B cell (primary cell): Measurements from ENCODE around the gene RNF175. TPM values are rescaled to one million over a fixed set of nuclear protein-coding genes. Genes with fewer than 3 reads are reported as not detected.

Experiments
- ATAC-seq: fragments of 200-7000 bp; cut with Tn5 transposase; one replicate; pipeline ENCODE4 v1.10.0; 2021; ENCODE audit warnings: low read depth, mild to moderate bottlenecking, moderate number of reproducible peaks, moderate library complexity
- CTCF ChIA-PET: fragments of 350-600 bp; sonication (Branson Sonifier 250); formaldehyde crosslinking; loops from one replicate; lab custom pipeline; 2021; ENCODE audit warnings: antibody characterized with exemption, inconsistent platforms; lab: Charles Lee
- POLR2A ChIA-PET: fragments of 350-600 bp; sonication (Branson Sonifier 250); formaldehyde crosslinking; loops from one replicate; lab custom pipeline; 2021; ENCODE audit warnings: antibody characterized with exemption; lab: Charles Lee
- DNase-seq: peaks from one replicate; pipeline ENCODE4 v3.0.0; 2013
- H2AFZ ChIP-seq: 2 replicates; pipeline ENCODE4 v1.6.1; 2012; ENCODE audit warnings: mild to moderate bottlenecking, low read depth, low read length; ENCODE audit not compliant: insufficient read depth, poor library complexity, severe bottlenecking
- H3K27ac ChIP-seq, 2 donors: 1 replicate in 1 of 2; 2 replicates in 1 of 2; pipeline ENCODE4 v1.5.1; 2012 to 2013; ENCODE audit warnings: low read length in 2 of 2, mild to moderate bottlenecking in 2 of 2, moderate library complexity in 1 of 2
- H3K27me3 ChIP-seq, 4 experiments: fragments of 200-600 bp in 1 of 4; sonication (generic) in 1 of 4; replicated peaks in 1 of 4; 1 replicate in 2 of 4; 2 replicates in 2 of 4; pipeline versions ENCODE4 v1.6.1 to v1.7.0; 2013 to 2016; ENCODE audit warnings: low read length in 3 of 4, mild to moderate bottlenecking in 2 of 4, mixed read lengths in 1 of 4, moderate library complexity in 1 of 4; ENCODE audit not compliant: insufficient read depth in 4 of 4, control insufficient read depth in 3 of 4; ENCODE audit errors: control extremely low read depth in 1 of 4
- H3K36me3 ChIP-seq, 2 experiments: replicated peaks in 1 of 2; 1 replicate in 1 of 2; 2 replicates in 1 of 2; pipeline versions ENCODE4 v1.6.1 to v1.7.1; 2013; ENCODE audit warnings: low read length in 1 of 2; ENCODE audit not compliant: insufficient read depth in 2 of 2, control insufficient read depth in 1 of 2; ENCODE audit errors: control extremely low read depth in 1 of 2, extremely low read depth in 1 of 2
- H3K4me1 ChIP-seq, 2 donors: fragments of 200-600 bp in 1 of 2; sonication (generic) in 1 of 2; 1 replicate in 1 of 2; 2 replicates in 1 of 2; pipeline versions ENCODE4 v1.5.1 to v1.6.1; 2013 to 2017; ENCODE audit warnings: low read length in 2 of 2; ENCODE audit not compliant: control insufficient read depth in 2 of 2, insufficient read depth in 2 of 2
- H3K4me2 ChIP-seq: replicated peaks from 2 replicates; pipeline ENCODE3; 2012; ENCODE audit warnings: mild to moderate bottlenecking, low read depth, low read length; ENCODE audit not compliant: poor library complexity, severe bottlenecking
- H3K4me3 ChIP-seq, 5 experiments: fragments of 200-600 bp in 1 of 5; sonication (generic) in 1 of 5; 1 replicate in 3 of 5; 2 replicates in 2 of 5; pipeline versions ENCODE4 v1.5.1 to v1.7.0; 2011 to 2016; ENCODE audit warnings: low read length in 4 of 5, mild to moderate bottlenecking in 4 of 5, low read depth in 2 of 5, control low read depth in 1 of 5, moderate library complexity in 1 of 5; ENCODE audit not compliant: insufficient read depth in 1 of 5; ENCODE audit errors: control extremely low read depth in 1 of 5, extremely low read depth in 1 of 5
- H3K79me2 ChIP-seq: fragments of 200-600 bp; sonication (generic); one replicate; pipeline ENCODE4 v1.6.0; 2016; ENCODE audit warnings: low read length; ENCODE audit not compliant: control insufficient read depth, insufficient read depth
- H3K9ac ChIP-seq: fragments of 200-600 bp; sonication (generic); 2 replicates; pipeline ENCODE4 v1.6.1; 2017; ENCODE audit warnings: mild to moderate bottlenecking, low read length, moderate library complexity
- H3K9me3 ChIP-seq, 3 donors: one replicate each; pipeline versions ENCODE4 v1.6.1 to v1.7.1; 2013; ENCODE audit warnings: low read length in 2 of 3; ENCODE audit not compliant: control insufficient read depth in 2 of 3, insufficient read depth in 1 of 3; ENCODE audit errors: control extremely low read depth in 1 of 3
- H4K20me1 ChIP-seq: 2 replicates; pipeline ENCODE4 v1.6.0; 2012; ENCODE audit warnings: mild to moderate bottlenecking, low read length; ENCODE audit not compliant: insufficient read depth, control insufficient read depth, poor library complexity, severe bottlenecking
- H3K27ac Mint-ChIP-seq: one replicate; pipeline ENCODE4 v1.8.0; 2021; ENCODE audit warnings: mixed read lengths
- H3K27me3 Mint-ChIP-seq: one replicate; pipeline ENCODE4 v1.8.0; 2021; ENCODE audit warnings: mixed read lengths
- H3K4me1 Mint-ChIP-seq: one replicate; pipeline ENCODE4 v1.8.0; 2021; ENCODE audit warnings: mixed read lengths
- H3K4me3 Mint-ChIP-seq: one replicate; pipeline ENCODE4 v1.8.0; 2021; ENCODE audit warnings: mixed read lengths
- H3K9me3 Mint-ChIP-seq: one replicate; pipeline ENCODE4 v1.8.0; 2022; ENCODE audit warnings: mixed read lengths; ENCODE audit not compliant: insufficient read depth
- CTCF ChIP-seq: fragments of 200-600 bp; IDR thresholded peaks from one replicate; pipeline ENCODE4 v1.8.0; 2022; ENCODE audit warnings: antibody characterized with exemption, mild to moderate bottlenecking
- EZH2 ChIP-seq: IDR thresholded peaks from 2 replicates; pipeline ENCODE4 v1.6.1; 2012; ENCODE audit warnings: borderline replicate concordance, low read depth, mild to moderate bottlenecking, moderate library complexity, low read length; ENCODE audit not compliant: insufficient read depth, poor library complexity, severe bottlenecking
- WGBS: methylation state at CpG from one replicate; pipeline ENCODE4 v1.1.5; 2013; ENCODE audit warnings: missing lambda C conversion rate; ENCODE audit not compliant: insufficient coverage; 5-methylcytosine and 5-hydroxymethylcytosine counted together
- intact Hi-C: fragments of 100-400 bp; cut with micrococcal nuclease; formaldehyde crosslinking; loops from one replicate; pipeline ENCODE4 v1.10.0; 2022
- polyA plus RNA-seq: library from polyadenylated mRNA; depleted of rRNA; stranded (reverse); fragments of >200 nt; gene quantifications from 2 replicates; pipeline ENCODE4 v1.2.3, GENCODE V29; 2012
- total RNA-seq, 2 donors: library from RNA; stranded (reverse); fragments of 120-200 nt in 1 of 2; gene quantifications; 1 replicate in 1 of 2; 2 replicates in 1 of 2; pipeline versions ENCODE4 v1.2.3 to v1.2.4, GENCODE V29; 2013 to 2022

The RNF175 gene
- total and polyA plus RNA-seq, 2 donors (not counting 1 experiment from before 2014, with no cell fraction given), result not detected

GRCh38 chr4:153748378-153748777 lies 11.4 kb downstream of the RNF175 start:
- Histone ChIP-seq H3K9me3 (no peaks in the 10 kb centered on the region), H3K36me3 (no peaks in the 10 kb centered on the region), H3K27me3 (peaks cover 0 to 5% (median 2%) of the 10 kb centered on the region in 4 experiments), H3K27ac (no peak overlapping the region), H3K79me2 (no peaks in the 10 kb centered on the region), H3K4me2 (no peak overlapping the region), H4K20me1 (no peaks in the 10 kb centered on the region), H3K4me1 (no peaks in the 10 kb centered on the region), H3K4me3 (no peak overlapping the region), H2AFZ (no peak overlapping the region), H3K9ac (no peak overlapping the region)
- ChIA-PET POLR2A (no interaction called here), CTCF (interaction anchor here (1.2 to 3.6 kb wide), 6 partner anchors 15 to 605 kb away, joined by 3 to 36 read pairs (median 7); partner anchors contain the start of gene MND1)
- Mint-ChIP-seq H3K9me3 (no peaks in the 10 kb centered on the region), H3K27me3 (peaks cover 10% of the 10 kb centered on the region), H3K4me1 (no peaks in the 10 kb centered on the region), H3K4me3 (no peak overlapping the region), H3K27ac (no peak overlapping the region)
- TF ChIP-seq CTCF (no peak), EZH2 (no peak)
- WGBS, result 94% methylated on average over 6 of the region's 6 CpGs
- ATAC-seq (no peak), DNase-seq (no peak)
- intact Hi-C loops, result no loop called here

GRCh38 chr4:153747406-153747955 lies 12.3 kb downstream of the RNF175 start:
- no peak for TF ChIP-seq EZH2
- no peak for TF ChIP-seq CTCF
- no peaks in the 10 kb centered on the region for H3K4me1 Mint-ChIP-seq
- H3K27me3 ChIP-seq, result peaks cover 0 to 5% (median 0%) of the 10 kb centered on the region in 4 experiments
- H3K36me3 ChIP-seq, result no peaks in the 10 kb centered on the region
- no peak overlapping the region for H3K9ac ChIP-seq
- no peak for DNase-seq
- ChIA-PET POLR2A (no interaction called here), CTCF (interaction anchor here (1.2 to 3.5 kb wide), 3 partner anchors 113 to 604 kb away, joined by 3 to 20 read pairs (median 6); partner anchors contain the start of gene MND1)
- H3K4me3 ChIP-seq, result no peak overlapping the region
- no peak overlapping the region for H2AFZ ChIP-seq
- no peaks in the 10 kb centered on the region for H4K20me1 ChIP-seq
- 68% methylated on average over 3 of the region's 4 CpGs for WGBS
- ATAC-seq, result no peak
- no peaks in the 10 kb centered on the region for H3K9me3 ChIP-seq
- H3K27ac Mint-ChIP-seq, result no peak overlapping the region
- H3K4me3 Mint-ChIP-seq, result no peak overlapping the region
- intact Hi-C loops, result no loop called here
- no peak overlapping the region for H3K4me2 ChIP-seq
- H3K27me3 Mint-ChIP-seq, result peaks cover 17% of the 10 kb centered on the region
- H3K27ac ChIP-seq, result no peak overlapping the region
- no peaks in the 10 kb centered on the region for H3K9me3 Mint-ChIP-seq
- H3K79me2 ChIP-seq, result no peaks in the 10 kb centered on the region
- no peaks in the 10 kb centered on the region for H3K4me1 ChIP-seq
